H1 (cell line): ENCODE measurements around the gene CYYR1. TPM values are rescaled to one million over a fixed set of nuclear protein-coding genes. Genes with fewer than 3 reads are reported as not detected.

Experiments used
- BACH1 ChIP-seq: IDR thresholded peaks from 2 replicates; pipeline ENCODE4 v1.6.1; 2012; ENCODE audit warnings: low read length, improper control_type of control experiment
- POLR2AphosphoS5 ChIP-seq: IDR thresholded peaks from 2 replicates; pipeline ENCODE4 v1.6.1; 2011; ENCODE audit warnings: low read depth, low read length
- POU5F1 ChIP-seq: IDR thresholded peaks from 2 replicates; pipeline ENCODE4 v1.6.1; 2011; ENCODE audit warnings: low read depth, mild to moderate bottlenecking, low read length, moderate library complexity
- RXRA ChIP-seq: IDR thresholded peaks from 2 replicates; pipeline ENCODE4 v1.6.1; 2011; ENCODE audit warnings: low read depth, mild to moderate bottlenecking, low read length, moderate library complexity; ENCODE audit not compliant: insufficient read depth
- TEAD4 ChIP-seq: IDR thresholded peaks from 2 replicates; pipeline ENCODE4 v1.6.1; 2012; ENCODE audit warnings: low read depth, low read length, inconsistent platforms, mixed read lengths
- polyA plus RNA-seq, 7 experiments: library from polyadenylated mRNA; depleted of rRNA in 3 of 7; stranded (reverse) in 5 of 7; unstranded in 2 of 7; fragments of >200 nt in 5 of 7; fragments of 200-250 nt in 2 of 7; gene quantifications; 1 replicate in 5 of 7; 2 replicates in 1 of 7; 4 replicates in 1 of 7; pipeline versions ENCODE4 v1.2.1 to v1.2.3, GENCODE V29; 2011 to 2013; ENCODE audit warnings: missing spikeins in 2 of 7, mixed read lengths in 2 of 7
- total RNA-seq: library from RNA; stranded (reverse); fragmentation: NEBNext Ultra II Directional; extraction: Animal tissue kit (Norgen Biotek cat#: 25700); gene quantifications from 2 replicates; pipeline ENCODE4 v1.2.1, GENCODE V29; 2021

Gene CYYR1
- total and polyA plus RNA-seq, 2 of the 8 experiments (the other 6 are each of a cell fraction or from before 2014, with no cell fraction given) = 12.2 to 37.9 TPM

- no peak for TF ChIP-seq TEAD4
- no peak for TF ChIP-seq POU5F1
- no peak for TF ChIP-seq BACH1
- no peak for TF ChIP-seq RXRA
- TF ChIP-seq POLR2AphosphoS5 = no peak
These were observed 44.1 kb upstream of the CYYR1 start (continued) for GRCh38 chr21:26617176-26617575.
